Effector CD4-positive, alpha-beta T cell (primary cell): Measurements from ENCODE around the gene GNB1.
A peak's percentile ranks its signal among the peaks of the same experiment; 100 is the strongest.

ENCODE experiments used
- DNase-seq: peaks from one replicate; pipeline ENCODE4 v3.0.0-alpha.2; 2020

GNB1 gene

GRCh38 chr1:1922956-1923833, 32.3 kb upstream of the GNB1 start:
- no peak for DNase-seq

- DNase-seq, result no peak
These were observed 31.7 kb upstream of the GNB1 start for GRCh38 chr1:1922702-1922955.

DNA sequence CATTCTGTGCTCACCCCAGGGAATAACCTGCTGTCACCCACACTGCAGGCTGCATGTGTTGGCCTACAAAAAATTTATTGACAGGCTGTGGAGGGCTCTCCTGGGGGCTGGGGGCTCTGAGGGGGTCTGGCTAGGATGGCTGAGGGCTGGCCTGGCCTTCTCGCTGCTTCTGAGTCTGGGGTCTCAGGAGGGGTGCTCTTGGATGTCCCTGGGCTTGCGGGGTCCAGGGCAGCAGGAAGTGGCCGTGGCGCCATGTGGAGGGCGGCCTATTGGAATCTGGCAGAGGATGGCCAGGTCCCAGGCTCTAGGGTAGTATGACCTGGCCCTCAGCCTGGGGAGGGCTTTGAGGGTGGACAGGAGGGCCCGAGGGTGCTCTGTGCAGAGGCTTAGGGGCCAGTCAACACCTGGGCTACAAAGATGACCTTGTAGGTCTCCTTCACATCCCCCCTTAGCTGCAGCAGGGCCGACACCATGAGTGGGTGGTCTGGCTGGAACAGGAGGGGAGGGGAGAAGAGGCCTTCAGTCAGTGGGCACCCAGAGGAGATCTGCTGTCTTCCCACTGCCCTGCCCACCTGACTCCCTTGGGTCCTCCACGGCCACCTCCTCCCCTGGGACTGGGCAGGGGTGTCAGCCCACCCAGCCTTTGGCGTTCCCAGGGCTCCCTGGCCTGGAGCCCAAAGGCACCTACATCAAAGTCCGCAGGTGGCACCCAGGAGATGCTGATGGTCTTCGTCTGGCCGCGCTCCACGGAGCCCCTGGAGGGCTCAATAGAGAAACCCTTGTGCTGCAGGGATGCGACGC, 31.2 kb upstream of the GNB1 start:
- no peak for DNase-seq

DNA sequence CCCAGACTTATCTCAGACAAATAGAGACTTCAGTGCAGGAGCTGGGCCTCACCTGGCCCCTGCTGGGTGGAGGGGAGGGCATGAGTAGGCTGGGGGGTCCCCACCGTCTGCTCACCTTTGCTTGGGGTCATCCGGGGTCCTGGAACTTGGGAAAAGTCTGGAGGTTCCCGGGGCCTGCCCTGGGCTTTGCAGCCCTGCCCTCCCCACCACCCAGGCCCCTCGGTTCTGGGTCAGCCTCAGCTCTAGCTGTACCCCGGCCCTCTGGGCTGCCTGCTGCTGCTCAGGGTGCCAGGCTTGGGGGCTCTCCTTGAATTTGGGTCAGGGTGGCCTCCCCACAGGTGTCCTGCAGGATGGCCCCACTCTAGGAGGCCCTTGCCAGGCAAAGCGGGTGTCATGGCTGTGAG, 30.6 kb upstream of the GNB1 start:
- no peak for DNase-seq

DNA sequence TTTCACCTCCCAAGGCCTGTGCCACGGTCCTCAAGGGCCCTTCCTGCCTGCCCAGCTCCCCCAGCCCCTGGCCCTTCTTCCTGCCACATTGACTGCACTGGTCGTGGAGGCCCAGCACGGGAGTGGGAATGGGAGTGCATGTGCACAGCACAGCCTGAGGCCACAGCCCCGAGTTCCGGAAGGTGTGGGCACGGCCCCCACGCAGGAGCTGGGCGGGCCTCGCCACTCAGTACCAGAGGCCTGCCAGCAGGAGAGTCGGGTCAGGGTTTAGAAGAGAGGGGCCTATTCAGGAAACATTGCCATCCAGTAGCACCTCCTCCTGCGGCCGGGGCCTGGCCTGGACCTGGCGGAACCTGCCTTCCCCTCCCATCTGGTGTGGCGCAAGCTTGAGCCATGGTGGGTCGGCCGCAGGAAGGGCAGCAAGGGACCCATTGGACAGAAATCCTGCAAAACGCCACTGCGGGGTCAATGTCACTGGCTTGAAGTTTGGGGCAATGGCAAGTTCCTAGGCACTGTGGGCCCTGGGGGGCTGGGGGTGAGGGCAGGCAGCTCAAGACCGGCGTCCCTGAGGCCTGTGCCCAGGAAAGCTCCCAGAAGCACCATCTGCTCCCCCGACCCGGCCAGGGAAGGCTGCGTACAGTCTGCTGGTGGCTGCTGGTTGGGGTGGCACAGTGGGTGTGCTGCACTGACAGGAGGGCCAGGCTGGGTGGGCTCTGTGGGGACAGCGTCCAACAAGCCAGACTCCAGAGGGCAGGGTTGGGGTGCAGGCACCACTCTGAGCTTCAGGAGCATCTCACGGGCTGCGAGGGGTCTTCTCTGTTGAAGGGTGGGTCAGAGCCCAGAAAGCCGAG, 29.9 kb upstream of the GNB1 start:
- no peak for DNase-seq

GRCh38 chr1:1920057-1920607, 29.2 kb upstream of the GNB1 start:
- no peak for DNase-seq

GRCh38 chr1:1919304-1920056, 28.6 kb upstream of the GNB1 start:
- peak; percentile 100 for DNase-seq

GRCh38 chr1:1918901-1919303, 28.0 kb upstream of the GNB1 start, which contains the start of gene TMEM52:
TMEM52 (minus strand) TSS chr1:1919279; CDS start chr1:1919265, 14 bp downstream.
- DNase-seq, result no peak

- DNase-seq, result no peak
These were observed 27.4 kb upstream of the GNB1 start for GRCh38 chr1:1917995-1918900.

GRCh38 chr1:1917304-1917976, 26.6 kb upstream of the GNB1 start:
- no peak for DNase-seq

GRCh38 chr1:1916851-1917251, 26.0 kb upstream of the GNB1 start:
- DNase-seq, result no peak

DNA sequence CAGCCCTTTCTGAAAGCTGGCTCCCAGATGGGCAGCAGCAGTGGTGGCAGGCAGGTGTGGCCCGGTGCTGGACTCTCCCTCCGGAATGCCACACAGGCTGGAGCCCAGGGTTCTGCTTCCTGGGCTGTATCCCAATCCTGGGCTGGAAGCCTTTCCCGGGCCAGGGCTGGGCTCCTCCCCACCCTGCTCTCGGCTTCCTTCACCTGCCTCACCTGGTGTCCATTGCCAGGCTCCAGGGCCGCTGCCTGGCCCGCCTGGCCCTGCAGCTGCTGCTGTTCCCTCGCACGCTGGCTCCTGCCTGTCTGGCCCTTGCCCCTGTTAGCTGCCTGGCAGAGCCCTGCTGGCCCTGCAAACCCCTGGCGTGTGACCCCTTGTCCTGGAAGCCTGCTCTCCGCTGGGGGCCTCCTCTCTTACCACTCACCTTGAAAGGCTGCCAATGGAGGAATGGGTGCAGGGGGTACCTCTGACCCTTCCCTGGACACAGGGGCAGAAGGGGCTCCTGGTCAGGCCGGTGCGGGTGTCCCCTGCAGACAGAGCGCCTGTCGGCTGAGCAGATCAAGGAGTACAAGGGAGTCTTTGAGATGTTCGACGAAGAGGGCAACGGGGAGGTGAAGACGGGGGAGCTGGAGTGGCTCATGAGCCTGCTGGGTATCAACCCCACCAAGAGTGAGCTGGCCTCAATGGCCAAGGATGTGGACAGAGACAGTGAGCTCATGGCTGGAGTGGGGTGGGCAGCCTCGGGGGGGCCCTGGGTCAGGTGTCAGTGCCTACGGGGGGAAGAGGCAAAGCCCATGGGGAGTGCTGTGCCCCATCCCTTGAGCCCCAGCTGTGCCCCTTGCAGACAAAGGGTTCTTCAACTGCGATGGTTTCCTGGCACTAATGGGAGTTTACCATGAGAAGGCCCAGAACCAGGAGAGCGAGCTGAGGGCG, 25.3 kb upstream of the GNB1 start:
- DNase-seq, result no peak

GRCh38 chr1:1914971-1915692, 24.2 kb upstream of the GNB1 start, which contains the start of gene CALML6:
CALML6 (plus strand) TSS chr1:1915260; CDS start chr1:1915281, 21 bp downstream.
- no peak for DNase-seq

- DNase-seq, result no peak
These were observed 23.4 kb upstream of the GNB1 start for GRCh38 chr1:1914101-1914970.

DNA sequence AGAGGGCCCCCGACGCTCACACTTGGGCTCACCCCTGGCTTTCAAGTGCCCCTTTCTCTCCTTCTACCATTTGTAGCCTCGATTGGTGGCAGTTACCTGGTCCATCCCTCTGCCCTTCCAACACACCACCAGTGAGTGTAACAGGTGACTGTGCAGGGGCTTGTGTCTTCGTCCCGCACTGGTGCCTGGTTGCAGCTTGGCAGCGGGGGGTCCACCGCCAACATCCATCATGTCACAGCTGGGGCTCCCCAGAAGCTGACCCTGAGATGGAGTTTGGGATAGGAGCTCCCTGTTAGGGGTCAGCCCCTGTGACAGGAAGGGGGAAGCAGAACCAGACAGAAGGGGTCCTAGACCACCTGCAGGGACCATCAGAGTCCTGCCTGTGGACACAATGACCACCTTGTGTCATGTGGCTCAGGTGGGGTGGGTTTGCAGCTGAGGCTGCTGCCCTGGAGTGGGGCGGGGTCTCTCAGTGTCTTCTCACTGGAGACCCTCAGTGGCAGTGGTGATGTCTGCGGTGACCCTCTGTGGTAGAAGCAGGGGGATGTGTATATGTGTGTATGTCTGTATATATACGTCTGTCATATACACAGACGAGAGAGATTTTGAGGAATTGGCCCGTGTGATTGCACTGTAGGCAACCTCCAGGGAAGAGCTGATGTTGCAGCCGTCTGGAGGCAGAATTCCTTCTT, 20.6 kb upstream of the GNB1 start:
- DNase-seq, result no peak

- no peak for DNase-seq
These were observed 19.9 kb upstream of the GNB1 start for GRCh38 chr1:1910651-1911331.
